T-cell (primary cell): ENCODE measurements around the gene OPN1MW3. TPM values are rescaled to one million over a fixed set of nuclear protein-coding genes. Genes with fewer than 3 reads are reported as not detected.
"Not testable (repeated sequence)": the region's sequence is repeated elsewhere in the genome, so short reads cannot be mapped to it uniquely, and the experiment has no call there.

ENCODE experiments used
- ATAC-seq, 4 experiments: fragments of 200-7000 bp in 3 of 4; fragments of 150-1000 bp in 1 of 4; cut with Tn5 transposase; replicated peaks in 1 of 4; 1 replicate in 3 of 4; 2 replicates in 1 of 4; pipeline ENCODE4 v1.10.0; 2021; ENCODE audit warnings: moderate library complexity in 3 of 4, mild to moderate bottlenecking in 2 of 4, moderate number of reproducible peaks in 1 of 4
- CTCF ChIA-PET, 2 donors: fragments of 300-600 bp; sonication (Branson Sonifier 250); formaldehyde crosslinking; loops; one replicate each; lab custom pipeline; 2022; ENCODE audit warnings: antibody characterized with exemption in 2 of 2; lab: Charles Lee
- POLR2A ChIA-PET, 2 donors: fragments of 300-600 bp; sonication (Branson Sonifier 250); formaldehyde crosslinking; loops; one replicate each; lab custom pipeline; 2022; ENCODE audit warnings: antibody characterized with exemption in 2 of 2; lab: Charles Lee
- DNase-seq, 35 experiments: peaks; one replicate each; pipeline versions ENCODE4 v3.0.0 to v3.0.0-alpha.2; 2013 to 2023
- H3K27ac ChIP-seq: one replicate; pipeline ENCODE4 v1.5.1; 2013; ENCODE audit warnings: low read length
- H3K27me3 ChIP-seq, 2 experiments: replicated peaks in 1 of 2; 1 replicate in 1 of 2; 2 replicates in 1 of 2; pipeline versions ENCODE4 v1.6.1 to v1.7.0; 2013; ENCODE audit warnings: low read length in 1 of 2, mixed read lengths in 1 of 2; ENCODE audit not compliant: control insufficient read depth in 2 of 2, insufficient read depth in 2 of 2; ENCODE audit errors: extremely low read depth in 1 of 2
- H3K36me3 ChIP-seq, 2 donors: 1 replicate in 1 of 2; 2 replicates in 1 of 2; pipeline versions ENCODE4 v1.6.1 to v1.7.0; 2013; ENCODE audit warnings: low read length in 1 of 2; ENCODE audit not compliant: control insufficient read depth in 2 of 2, insufficient read depth in 1 of 2; ENCODE audit errors: extremely low read depth in 1 of 2
- H3K4me1 ChIP-seq, 2 experiments: 1 replicate in 1 of 2; 2 replicates in 1 of 2; pipeline versions ENCODE4 v1.6.1 to v1.7.0; 2013; ENCODE audit warnings: low read length in 2 of 2, mixed read lengths in 1 of 2; ENCODE audit not compliant: insufficient read depth in 2 of 2, control insufficient read depth in 1 of 2; ENCODE audit errors: extremely low read depth in 1 of 2
- H3K4me3 ChIP-seq, 2 donors: 1 replicate in 1 of 2; 2 replicates in 1 of 2; pipeline versions ENCODE4 v1.5.1 to v1.7.0; 2013; ENCODE audit warnings: mild to moderate bottlenecking in 2 of 2, low read length in 1 of 2, moderate library complexity in 1 of 2; ENCODE audit not compliant: control insufficient read depth in 1 of 2; ENCODE audit errors: extremely low read depth in 1 of 2
- H3K9me3 ChIP-seq: 2 replicates; pipeline ENCODE4 v1.7.0; 2013
- H3K27ac Mint-ChIP-seq, 2 donors: one replicate each; pipeline ENCODE4 v1.8.0; 2020 to 2021; ENCODE audit warnings: mild to moderate bottlenecking in 2 of 2, mixed read lengths in 2 of 2
- H3K27me3 Mint-ChIP-seq, 2 donors: one replicate each; pipeline ENCODE4 v1.8.0; 2021 to 2022; ENCODE audit warnings: mixed read lengths in 2 of 2
- H3K36me3 Mint-ChIP-seq: one replicate; pipeline ENCODE4 v1.8.0; 2021; ENCODE audit warnings: mixed read lengths
- H3K4me1 Mint-ChIP-seq, 3 donors: one replicate each; pipeline ENCODE4 v1.8.0; 2020 to 2022; ENCODE audit warnings: mixed read lengths in 3 of 3, mild to moderate bottlenecking in 1 of 3
- H3K4me3 Mint-ChIP-seq, 3 donors: one replicate each; pipeline ENCODE4 v1.8.0; 2020 to 2022; ENCODE audit warnings: mild to moderate bottlenecking in 3 of 3, mixed read lengths in 3 of 3, moderate library complexity in 3 of 3
- H3K9me3 Mint-ChIP-seq, 3 donors: one replicate each; pipeline ENCODE4 v1.8.0; 2020 to 2022; ENCODE audit warnings: mixed read lengths in 3 of 3
- WGBS: methylation state at CpG from one replicate; pipeline ENCODE4 v1.1.5; 2013; ENCODE audit warnings: missing lambda C conversion rate; ENCODE audit not compliant: insufficient coverage; 5-methylcytosine and 5-hydroxymethylcytosine counted together
- total RNA-seq, 35 experiments: library from RNA in 6 of 35; stranded (reverse) in 6 of 35; fragments of 120-200 nt in 1 of 35; gene quantifications; one replicate each; pipeline versions ENCODE4 v1.2.1 to v1.2.4 and lab custom pipeline; 2013 to 2026

Gene OPN1MW3
- total RNA-seq, 5 donors from 2014 or later (not counting 1 experiment from before 2014, with no cell fraction given): not detected

DNA sequence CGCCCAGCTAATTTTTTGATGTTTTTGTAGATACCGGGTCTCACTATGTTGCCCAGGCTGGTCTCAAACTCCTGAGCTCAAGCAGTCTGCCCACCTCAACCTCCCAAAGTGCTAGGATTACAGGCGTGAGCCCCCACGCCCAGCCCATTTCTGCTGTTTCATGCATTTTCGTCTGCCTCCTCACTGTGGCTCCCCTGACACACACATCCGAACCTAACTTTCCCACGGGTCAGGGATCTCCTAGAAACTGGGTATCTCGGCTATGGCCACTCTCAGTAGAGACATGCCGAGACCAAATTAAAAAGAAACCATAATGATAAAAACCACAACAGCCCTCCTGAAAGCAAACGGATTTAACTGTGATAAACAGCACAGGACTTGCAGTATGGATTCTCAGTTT lies 9.3 kb upstream of the OPN1MW3 start:
- H3K4me3 Mint-ChIP-seq, H3K36me3 Mint-ChIP-seq, H3K4me3 ChIP-seq, H3K4me1 ChIP-seq, H3K4me1 Mint-ChIP-seq, H3K36me3 ChIP-seq, POLR2A ChIA-PET, H3K27me3 ChIP-seq, H3K27ac ChIP-seq, CTCF ChIA-PET, H3K9me3 Mint-ChIP-seq, DNase-seq, H3K27ac Mint-ChIP-seq, H3K9me3 ChIP-seq, H3K27me3 Mint-ChIP-seq: not testable (repeated sequence)
- peak in 1 of 4 experiments; percentile 0 for ATAC-seq
- WGBS: no CpG with 5 or more reads among the region's 10 CpGs

DNA sequence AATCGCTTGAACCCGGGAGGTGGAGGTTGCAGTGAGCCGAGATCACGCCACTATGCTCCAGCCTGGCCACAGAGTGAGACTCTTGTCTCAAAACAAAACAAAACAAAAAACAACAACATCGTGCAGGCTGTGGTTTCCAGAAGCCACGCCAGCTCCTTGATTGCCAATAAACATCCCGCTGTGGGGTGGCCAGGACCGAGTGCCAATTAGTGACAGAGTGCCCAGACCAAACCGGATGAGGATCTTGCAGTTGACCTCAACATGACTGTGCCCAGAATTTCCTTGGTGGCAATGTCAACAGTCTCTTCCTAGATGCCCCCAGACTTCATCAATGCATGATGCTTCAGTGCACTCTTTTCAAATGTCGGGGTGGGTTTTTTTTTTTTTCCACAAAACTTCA lies 1.3 kb downstream of the OPN1MW3 start:
- no CpG with 5 or more reads among the region's 10 CpGs for WGBS
- POLR2A ChIA-PET, ATAC-seq, H3K9me3 Mint-ChIP-seq, H3K4me3 ChIP-seq, H3K27me3 Mint-ChIP-seq, H3K27me3 ChIP-seq, CTCF ChIA-PET, H3K4me1 Mint-ChIP-seq, DNase-seq, H3K27ac ChIP-seq, H3K36me3 ChIP-seq, H3K27ac Mint-ChIP-seq, H3K9me3 ChIP-seq, H3K4me1 ChIP-seq, H3K4me3 Mint-ChIP-seq, H3K36me3 Mint-ChIP-seq: not testable (repeated sequence)

DNA sequence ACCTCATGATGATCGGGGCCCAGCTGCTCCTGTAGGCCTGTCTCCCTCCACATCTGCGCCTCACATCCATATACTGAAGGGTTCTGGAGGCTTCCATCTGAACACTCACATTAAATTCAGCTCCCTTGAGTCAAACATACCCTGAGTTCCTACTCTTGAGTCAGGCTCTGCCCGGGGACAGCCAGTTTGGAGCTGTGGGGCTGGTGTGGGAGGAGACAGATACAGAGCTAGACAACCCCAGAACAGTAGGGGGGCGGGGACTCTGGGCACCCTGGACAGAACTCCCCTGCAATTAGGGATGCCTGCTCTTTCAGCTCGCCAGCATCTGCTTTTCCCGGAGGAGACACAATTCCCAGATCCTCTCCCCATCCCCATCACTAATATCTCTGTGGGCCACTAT lies 5.7 kb downstream of the OPN1MW3 start:
- not testable (repeated sequence) for H3K4me1 Mint-ChIP-seq

DNA sequence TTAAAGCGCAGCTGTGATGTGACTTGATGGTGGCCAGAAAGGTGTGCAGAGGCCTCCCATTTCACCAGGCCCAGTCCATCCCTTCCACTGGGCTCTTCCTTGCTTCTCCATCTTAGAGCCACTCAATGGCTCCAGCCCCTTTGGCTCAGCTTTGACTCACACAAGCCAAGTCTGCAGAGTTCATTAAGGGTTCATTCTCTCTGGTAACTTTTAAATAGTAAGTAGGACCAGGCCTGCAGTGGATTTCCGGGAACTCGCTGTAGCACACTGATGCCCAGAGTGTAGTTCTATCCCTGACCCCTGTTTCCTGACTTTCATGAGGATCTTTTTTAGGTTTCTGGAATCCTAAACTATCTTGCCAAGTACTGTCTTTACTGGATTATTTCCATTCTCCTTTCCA lies 11.9 kb downstream of the OPN1MW3 start:
- CTCF ChIA-PET, H3K36me3 Mint-ChIP-seq, DNase-seq, H3K27me3 ChIP-seq, POLR2A ChIA-PET, H3K9me3 Mint-ChIP-seq, ATAC-seq, H3K9me3 ChIP-seq, H3K36me3 ChIP-seq, H3K27me3 Mint-ChIP-seq, H3K27ac ChIP-seq, H3K4me1 Mint-ChIP-seq, H3K4me3 Mint-ChIP-seq, H3K4me3 ChIP-seq, H3K27ac Mint-ChIP-seq, H3K4me1 ChIP-seq: not testable (repeated sequence)
- WGBS: no CpG with 5 or more reads among the region's 3 CpGs

More for the DNA sequence above, 5.7 kb downstream of the OPN1MW3 start:
- H3K36me3 ChIP-seq, H3K9me3 ChIP-seq, H3K27ac ChIP-seq, ATAC-seq, POLR2A ChIA-PET, H3K27me3 ChIP-seq, CTCF ChIA-PET, H3K27ac Mint-ChIP-seq, H3K27me3 Mint-ChIP-seq, H3K4me3 Mint-ChIP-seq, H3K4me1 ChIP-seq, DNase-seq, H3K4me3 ChIP-seq, H3K9me3 Mint-ChIP-seq, H3K36me3 Mint-ChIP-seq: not testable (repeated sequence)
- WGBS: no CpG with 5 or more reads among the region's 6 CpGs

DNA sequence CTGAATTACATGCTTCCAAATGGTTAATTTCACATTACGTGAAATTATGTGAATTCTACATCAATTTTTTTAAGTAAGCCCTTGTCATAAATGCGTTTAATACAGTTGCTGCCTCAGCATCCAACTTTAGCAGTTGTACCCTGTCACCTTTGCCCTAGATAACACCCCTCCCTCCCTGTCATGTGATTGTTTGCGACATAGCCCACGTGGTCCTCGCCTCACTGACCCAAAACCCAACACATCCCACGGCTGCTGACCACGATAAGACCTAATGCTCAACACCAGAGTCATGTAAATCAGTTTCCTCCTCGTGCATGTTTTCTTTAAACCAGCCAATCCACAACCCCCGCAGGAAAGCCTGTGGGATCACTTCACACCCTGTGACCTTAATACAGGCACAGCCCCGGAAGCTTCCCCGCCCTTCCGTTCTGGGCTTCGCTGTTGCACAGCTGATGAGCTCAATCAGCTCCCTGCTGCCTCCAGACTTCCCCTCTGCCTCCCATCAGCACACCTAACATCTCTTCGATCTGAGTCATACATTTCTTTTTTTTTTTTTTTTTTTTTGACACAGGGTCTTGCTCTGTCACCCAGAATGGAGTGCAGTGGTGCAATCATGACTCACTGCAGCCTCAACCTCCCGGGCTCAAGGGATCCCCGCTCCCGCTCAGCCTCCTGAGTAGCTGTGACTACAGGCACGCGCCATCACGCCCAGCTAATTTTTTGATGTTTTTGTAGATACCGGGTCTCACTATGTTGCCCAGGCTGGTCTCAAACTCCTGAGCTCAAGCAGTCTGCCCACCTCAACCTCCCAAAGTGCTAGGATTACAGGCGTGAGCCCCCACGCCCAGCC lies 27.3 kb downstream of the OPN1MW3 start:
- POLR2A ChIA-PET, H3K4me1 ChIP-seq, H3K36me3 Mint-ChIP-seq, DNase-seq, H3K27me3 Mint-ChIP-seq, CTCF ChIA-PET, H3K4me1 Mint-ChIP-seq, H3K36me3 ChIP-seq, H3K27ac ChIP-seq, H3K27ac Mint-ChIP-seq, H3K4me3 ChIP-seq, H3K9me3 ChIP-seq, H3K27me3 ChIP-seq, H3K4me3 Mint-ChIP-seq, H3K9me3 Mint-ChIP-seq: not testable (repeated sequence)
- peak; percentile 96 to 99 (median 97) for ATAC-seq
- no CpG with 5 or more reads among the region's 23 CpGs for WGBS

DNA sequence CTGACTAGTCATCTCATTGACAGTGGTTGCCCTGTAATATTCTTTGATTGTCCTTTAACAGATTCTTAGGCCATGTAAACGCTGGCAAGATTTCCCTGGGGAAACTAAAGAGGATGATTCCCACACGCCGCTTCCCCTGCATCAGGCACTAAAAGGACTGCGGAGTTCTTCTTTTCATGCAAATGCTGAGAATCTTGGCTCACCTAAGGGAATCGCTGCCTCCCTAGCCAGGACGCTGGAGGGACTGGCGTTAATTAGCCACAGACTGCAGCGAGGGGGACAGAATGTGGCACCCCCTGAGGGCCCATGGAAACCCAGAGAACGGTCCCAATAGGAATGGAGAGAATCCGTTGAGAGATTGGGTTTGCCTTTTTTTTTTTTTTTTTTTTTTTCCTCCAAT lies 29.0 kb downstream of the OPN1MW3 start:
- H3K27me3 ChIP-seq, H3K4me3 Mint-ChIP-seq, H3K4me1 Mint-ChIP-seq, H3K27ac ChIP-seq, H3K27ac Mint-ChIP-seq, H3K36me3 Mint-ChIP-seq, DNase-seq, H3K36me3 ChIP-seq, CTCF ChIA-PET, POLR2A ChIA-PET, H3K9me3 Mint-ChIP-seq, ATAC-seq, H3K9me3 ChIP-seq, H3K27me3 Mint-ChIP-seq, H3K4me1 ChIP-seq, H3K4me3 ChIP-seq: not testable (repeated sequence)
- WGBS: no CpG with 5 or more reads among the region's 10 CpGs
